Measurements from ENCODE around the gene E2F8.

E2F8 gene

DNA sequence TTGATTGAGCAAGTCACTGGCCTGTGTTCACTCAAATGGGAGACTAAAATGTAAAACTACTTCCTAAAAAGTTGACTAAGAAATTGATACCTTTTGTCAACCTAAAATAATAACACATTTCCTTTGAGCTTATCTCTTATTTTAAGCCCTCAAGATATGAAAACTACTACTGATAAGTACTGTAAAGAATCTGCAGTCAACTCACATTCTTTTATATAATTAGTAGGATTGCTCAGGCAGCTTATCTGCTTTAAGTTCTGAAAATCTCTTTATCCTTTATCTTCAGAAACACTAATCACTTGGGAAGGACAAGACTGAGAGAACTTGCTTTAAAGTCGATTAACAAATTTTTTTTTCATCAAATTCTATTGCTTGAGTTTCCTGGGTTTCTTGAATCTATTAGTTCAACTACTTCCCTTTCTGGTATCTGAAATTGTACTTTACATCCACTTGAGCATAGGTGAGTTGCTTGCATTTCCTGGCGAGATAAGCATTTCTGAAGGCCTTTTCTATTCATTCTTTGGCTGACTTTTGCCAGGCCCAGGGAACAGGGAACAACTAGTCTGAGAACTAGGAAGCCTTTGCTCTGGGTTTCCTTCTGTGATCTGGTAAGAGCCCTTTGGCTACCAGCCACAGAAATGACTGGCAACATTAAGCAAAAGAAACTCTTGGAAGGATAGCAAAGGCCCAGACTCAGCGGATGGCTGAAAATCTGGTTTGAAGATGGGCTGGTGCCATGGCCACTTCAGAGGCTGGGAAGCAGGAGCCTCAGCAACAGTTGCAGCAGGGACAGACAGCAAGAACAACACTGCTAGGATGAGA lies 19.6 kb downstream of the E2F8 start:
- TF ChIP-seq, protein P1, sequence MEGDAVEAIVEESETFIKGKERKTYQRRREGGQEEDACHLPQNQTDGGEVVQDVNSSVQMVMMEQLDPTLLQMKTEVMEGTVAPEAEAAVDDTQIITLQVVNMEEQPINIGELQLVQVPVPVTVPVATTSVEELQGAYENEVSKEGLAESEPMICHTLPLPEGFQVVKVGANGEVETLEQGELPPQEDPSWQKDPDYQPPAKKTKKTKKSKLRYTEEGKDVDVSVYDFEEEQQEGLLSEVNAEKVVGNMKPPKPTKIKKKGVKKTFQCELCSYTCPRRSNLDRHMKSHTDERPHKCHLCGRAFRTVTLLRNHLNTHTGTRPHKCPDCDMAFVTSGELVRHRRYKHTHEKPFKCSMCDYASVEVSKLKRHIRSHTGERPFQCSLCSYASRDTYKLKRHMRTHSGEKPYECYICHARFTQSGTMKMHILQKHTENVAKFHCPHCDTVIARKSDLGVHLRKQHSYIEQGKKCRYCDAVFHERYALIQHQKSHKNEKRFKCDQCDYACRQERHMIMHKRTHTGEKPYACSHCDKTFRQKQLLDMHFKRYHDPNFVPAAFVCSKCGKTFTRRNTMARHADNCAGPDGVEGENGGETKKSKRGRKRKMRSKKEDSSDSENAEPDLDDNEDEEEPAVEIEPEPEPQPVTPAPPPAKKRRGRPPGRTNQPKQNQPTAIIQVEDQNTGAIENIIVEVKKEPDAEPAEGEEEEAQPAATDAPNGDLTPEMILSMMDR (IDR thresholded peaks at IDR 0.05; ENCODE audit: borderline replicate concordance, insufficient read depth, low read depth, low read length): no peak

DNA sequence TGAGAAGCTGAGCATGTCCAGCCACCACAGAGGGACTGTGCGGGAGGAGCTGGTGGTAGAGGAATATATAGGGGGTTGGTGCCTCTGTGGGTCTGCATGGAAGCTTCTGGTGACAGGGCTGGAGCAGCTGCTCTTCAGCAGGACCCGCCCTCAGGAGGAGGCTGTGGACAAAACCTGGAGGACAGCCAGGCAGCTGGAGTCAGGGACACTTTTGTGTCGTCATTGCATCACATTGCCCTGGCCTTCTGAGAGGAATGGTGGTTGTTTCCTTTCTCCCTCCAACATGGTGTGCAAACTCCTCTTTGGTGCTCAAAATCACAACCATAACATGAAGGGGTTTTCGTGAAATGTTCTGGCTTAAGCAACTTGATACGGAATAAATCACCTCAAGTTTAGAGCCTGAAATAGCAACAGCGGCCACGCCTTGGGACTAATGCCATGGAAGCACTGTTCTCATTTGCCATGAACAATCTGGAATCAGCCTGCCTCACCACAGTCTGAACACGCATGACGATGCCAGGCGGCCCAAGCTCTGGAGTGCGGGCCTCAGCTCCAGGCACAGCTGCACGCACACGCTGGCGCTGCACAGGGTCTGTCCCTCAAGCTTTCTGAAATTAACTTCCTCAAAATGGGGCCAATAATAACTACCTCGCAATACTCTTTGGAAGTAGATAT lies 21.8 kb downstream of the E2F8 start:
- TF ChIP-seq, protein P1 (IDR thresholded peaks at IDR 0.05; ENCODE audit: borderline replicate concordance, insufficient read depth, low read depth, low read length): no peak
- H3K4me3 ChIP-seq (ENCODE audit: low read depth, low read length): no peak overlapping the region

More for the DNA sequence above, 19.6 kb downstream of the E2F8 start:
- no peak overlapping the region for H3K4me3 ChIP-seq (ENCODE audit: low read depth, low read length)

DNA sequence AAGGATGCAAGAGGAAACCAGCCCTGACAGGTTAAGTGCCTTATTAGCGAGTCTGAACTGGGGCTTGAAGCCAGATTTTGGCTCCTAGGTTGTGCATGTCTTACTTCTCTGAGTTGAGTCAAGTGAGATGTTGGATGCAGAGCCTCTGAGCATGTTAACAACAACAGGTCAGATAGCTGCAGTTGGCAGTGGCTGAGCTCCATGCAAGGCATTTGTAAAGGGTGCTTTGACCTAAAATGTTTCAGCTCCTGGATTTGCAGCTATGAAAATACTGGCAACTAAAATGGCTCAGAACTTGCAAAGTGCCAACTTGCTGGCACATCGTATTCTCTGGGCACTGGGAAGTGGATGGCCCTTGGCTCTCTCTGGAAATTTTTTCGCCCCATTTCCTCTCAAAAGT lies 22.5 kb downstream of the E2F8 start:
- no peak overlapping the region for H3K4me3 ChIP-seq (ENCODE audit: low read depth, low read length)
- TF ChIP-seq, protein P1 (IDR thresholded peaks at IDR 0.05; ENCODE audit: borderline replicate concordance, insufficient read depth, low read depth, low read length): no peak

DNA sequence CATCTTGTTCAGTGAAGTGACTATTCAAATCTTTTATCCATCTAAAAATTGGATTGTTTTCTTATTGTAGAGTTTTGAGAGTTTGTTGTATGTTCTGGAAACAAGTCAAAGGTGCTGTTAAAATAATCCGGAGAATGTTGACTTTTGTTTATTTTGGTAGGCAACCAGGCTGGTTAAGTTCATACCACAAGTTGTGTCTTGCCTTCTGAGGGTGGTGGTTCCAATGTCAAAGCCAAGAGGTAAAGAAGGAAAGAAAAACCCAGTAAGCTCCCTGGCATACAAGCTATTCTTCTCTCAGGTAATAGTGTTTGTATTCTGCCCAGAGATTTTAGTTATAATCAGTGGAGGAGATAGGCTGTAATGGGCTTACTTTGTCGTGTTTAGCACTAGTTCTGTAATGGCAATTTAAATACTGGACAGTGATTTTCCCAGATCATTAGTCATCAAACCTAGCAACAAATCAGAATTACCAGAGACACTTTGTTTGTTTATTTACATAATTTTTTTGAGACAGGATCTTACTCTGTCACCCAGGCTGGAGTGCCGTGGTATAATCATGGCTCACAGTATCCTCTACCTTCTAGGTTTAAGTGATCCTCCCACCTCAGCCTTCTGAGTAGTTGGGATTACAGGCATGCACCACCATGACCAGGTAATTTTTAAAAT lies 23.9 kb downstream of the E2F8 start:
- no peak overlapping the region for H3K4me3 ChIP-seq (ENCODE audit: low read depth, low read length)
- TF ChIP-seq, protein P1 (IDR thresholded peaks at IDR 0.05; ENCODE audit: borderline replicate concordance, insufficient read depth, low read depth, low read length): no peak

DNA sequence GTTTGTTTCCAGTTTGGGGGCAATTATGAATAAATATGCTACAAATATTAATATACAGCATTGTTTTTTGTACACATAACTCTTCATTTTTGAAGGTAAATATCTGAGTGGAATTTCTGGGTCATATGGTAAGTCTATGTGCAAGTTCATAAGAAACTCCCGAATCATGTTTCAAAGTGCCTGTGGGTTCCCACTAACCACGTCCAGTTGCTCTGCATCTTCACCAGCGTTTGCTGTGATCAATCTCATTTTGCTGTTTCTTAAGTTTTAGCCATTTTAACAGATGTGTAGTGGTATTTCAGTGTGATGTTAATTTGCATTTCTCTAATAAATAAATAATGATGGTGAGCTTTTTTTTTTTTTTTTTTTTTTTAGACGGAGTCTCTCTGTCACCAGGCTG lies 24.7 kb downstream of the E2F8 start:
- H3K4me3 ChIP-seq (ENCODE audit: low read depth, low read length): no peak overlapping the region
- TF ChIP-seq, protein P1 (IDR thresholded peaks at IDR 0.05; ENCODE audit: borderline replicate concordance, insufficient read depth, low read depth, low read length): no peak

DNA sequence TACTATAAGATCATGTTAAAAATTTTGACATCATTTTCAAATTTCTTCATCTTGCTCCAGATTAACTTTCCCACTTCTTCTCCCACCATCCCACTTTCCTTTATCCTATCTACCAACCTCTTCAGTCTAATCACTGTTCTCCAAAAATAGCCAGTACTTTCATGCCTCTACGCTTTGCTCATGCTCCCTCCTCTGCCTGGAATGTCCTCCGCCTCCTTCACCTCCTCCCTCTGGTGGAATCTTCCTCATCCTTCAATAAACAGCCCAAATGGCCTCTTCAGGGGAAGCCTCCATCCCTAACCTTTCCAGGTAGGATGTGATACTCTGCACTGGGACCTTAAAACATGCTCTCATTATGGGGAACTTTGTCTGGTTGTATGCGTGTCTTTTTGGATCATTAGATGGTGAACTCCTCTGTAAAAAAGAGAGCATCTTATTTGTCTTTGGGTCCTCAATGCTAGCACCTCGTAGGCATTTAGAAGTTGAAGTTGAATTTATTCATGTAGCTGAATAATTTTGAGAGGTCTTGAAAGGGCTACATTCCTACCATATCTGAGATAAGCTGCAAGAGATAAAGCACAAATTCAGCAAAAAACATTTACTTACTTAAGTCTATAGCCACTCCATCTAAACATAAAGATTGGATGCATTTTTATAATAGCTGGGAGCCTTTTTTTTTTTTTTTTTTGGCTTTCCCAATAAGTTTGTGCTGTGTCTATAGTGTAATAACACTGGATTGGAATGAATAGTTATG lies 31.0 kb downstream of the E2F8 start:
- no peak overlapping the region for H3K4me3 ChIP-seq (ENCODE audit: low read depth, low read length)
- TF ChIP-seq, protein P1 (IDR thresholded peaks at IDR 0.05; ENCODE audit: borderline replicate concordance, insufficient read depth, low read depth, low read length): no peak
